Adrenal gland (tissue), 12 donors: Measurements from ENCODE around the gene TGFBR3. TPM values are rescaled to one million over a fixed set of nuclear protein-coding genes. Genes with fewer than 3 reads are reported as not detected.

Experiments used
- DNase-seq, 7 donors: peaks; one replicate each; pipeline ENCODE4 v3.0.0-alpha.2; 2019 to 2020
- H3K27ac ChIP-seq, 5 donors: fragments of 200-600 bp; sonication (generic) in 4 of 5; 1 replicate in 3 of 5; 2 replicates in 2 of 5; pipeline versions ENCODE4 v1.5.1 to v1.8.0; 2016 to 2020; ENCODE audit warnings: mild to moderate bottlenecking in 1 of 5
- H3K27me3 ChIP-seq: fragments of 200-600 bp; 2 replicates; pipeline ENCODE4 v1.8.0; 2021
- H3K36me3 ChIP-seq, 2 donors: fragments of 200-600 bp; replicated peaks in 1 of 2; 1 replicate in 1 of 2; 2 replicates in 1 of 2; pipeline versions ENCODE4 v1.5.1 to v1.8.0; 2018 to 2022
- H3K4me1 ChIP-seq, 2 donors: fragments of 200-600 bp; replicated peaks in 1 of 2; 1 replicate in 1 of 2; 2 replicates in 1 of 2; pipeline versions ENCODE4 v1.5.1 to v1.8.0; 2018 to 2021
- H3K4me3 ChIP-seq, 4 donors: fragments of 200-600 bp; sonication (generic) in 3 of 4; one replicate each; pipeline ENCODE4 v1.5.1; 2016 to 2018
- H3K9me3 ChIP-seq, 3 donors: fragments of 200-600 bp; sonication (generic) in 1 of 3; replicated peaks in 1 of 3; 1 replicate in 2 of 3; 2 replicates in 1 of 3; pipeline versions ENCODE4 v1.5.1 to v1.8.0; 2016 to 2021
- CTCF ChIP-seq, 6 experiments: fragments of 450-650 bp in 4 of 6; fragments of 200-600 bp in 2 of 6; sonication (generic) in 1 of 6; IDR thresholded peaks; 1 replicate in 5 of 6; 2 replicates in 1 of 6; pipeline versions ENCODE4 v1.5.1 to v1.8.0; 2016 to 2021; ENCODE audit warnings: antibody characterized with exemption in 6 of 6, mild to moderate bottlenecking in 2 of 6, moderate library complexity in 1 of 6
- POLR2A ChIP-seq, 2 donors: fragments of 450-650 bp; IDR thresholded peaks; one replicate each; pipeline ENCODE4 v1.6.1; 2017; ENCODE audit warnings: antibody characterized with exemption in 2 of 2, mild to moderate bottlenecking in 2 of 2, moderate library complexity in 1 of 2
- WGBS, 4 donors: extraction: QIAGEN DNeasy Blood & Tissue Kit in 2 of 4; methylation state at CpG; one replicate each; pipeline versions ENCODE4 v1.1.5 to v1.1.7; 2013 to 2017; 5-methylcytosine and 5-hydroxymethylcytosine counted together
- intact Hi-C, 2 donors: fragments of 100-400 bp; cut with DNase I; formaldehyde crosslinking; loops; one replicate each; pipeline versions ENCODE4 v1.14.1 to v1.15.0; 2022 to 2023
- polyA plus RNA-seq, 3 donors: library from polyadenylated mRNA; stranded (reverse); fragments of 200-250 nt in 2 of 3; fragments of 350-450 nt in 1 of 3; fragmentation: Illumina TruSeq in 1 of 3; extraction: RNeasy Lipid Tissue Mini Kit (QIAGEN cat#74804) in 1 of 3; gene quantifications; one replicate each; pipeline ENCODE4 v1.2.3, GENCODE V29; 2013 to 2014
- total RNA-seq, 9 donors: library from RNA; depleted of rRNA in 4 of 9; stranded (reverse); fragments of >200 nt in 4 of 9; fragments of 120-200 nt in 1 of 9; fragmentation: NEBNext Ultra II Directional in 1 of 9; extraction: Animal tissue kit (Norgen Biotek cat#: 25700) in 1 of 9; gene quantifications; one replicate each; pipeline versions ENCODE4 v1.1.0 to v1.2.4, GENCODE V29; 2013 to 2023
- donor health status: healthy with polysubstance abuse.
- donor health status: Bipolar disorder and iron deficiency.
- donor health status: DM: yes; HTN: yes; CAD: no.
- donor health status: DM: no; HTN: no; CAD: no.
- donor health status: DM: no; HTN: no; CAD: no.
- donor health status: DM: yes; HTN: yes; CAD: no.

TGFBR3 gene
- total and polyA plus RNA-seq, 12 donors, result 13.9 to 340 (median 148) TPM

GRCh38 chr1:91732291-91733107 lies 153.5 kb downstream of the TGFBR3 start:
- H3K4me1 ChIP-seq, result peaks cover 37 to 63% of the 10 kb centered on the region in 2 donors
- no peaks in the 10 kb centered on the region for H3K27me3 ChIP-seq
- 58 to 68% (median 66%) methylated on average over 11 to 15 of the region's 15 CpGs for WGBS, 4 donors
- TF ChIP-seq POLR2A (IDR thresholded peaks at IDR 0.05) (no peak), CTCF (IDR thresholded peaks at IDR 0.05) (no peak)
- H3K27ac ChIP-seq, result peak overlapping the region in 4 of 5 donors; percentile 17 to 90 (median 72)
- H3K36me3 ChIP-seq, result peaks cover 0 to 32% of the 10 kb centered on the region in 2 donors
- intact Hi-C loops, result no loop called here
- no peaks in the 10 kb centered on the region for H3K9me3 ChIP-seq
- peak in 6 of 7 donors; percentile 55 to 72 (median 64) for DNase-seq
- no peak overlapping the region for H3K4me3 ChIP-seq

GRCh38 chr1:91731815-91732214 lies 154.1 kb downstream of the TGFBR3 start:
- Histone ChIP-seq H3K4me1 (peaks cover 33 to 63% of the 10 kb centered on the region in 2 donors), H3K4me3 (no peak overlapping the region), H3K36me3 (peaks cover 0 to 37% of the 10 kb centered on the region in 2 donors), H3K9me3 (no peaks in the 10 kb centered on the region), H3K27me3 (no peaks in the 10 kb centered on the region), H3K27ac (peak overlapping the region; percentile 1 to 90 (median 72))
- intact Hi-C loops, result no loop called here
- 17 to 44% (median 24%) methylated on average over 4 of the region's 4 CpGs for WGBS, 4 donors
- TF ChIP-seq POLR2A (IDR thresholded peaks at IDR 0.05) (no peak), CTCF (IDR thresholded peaks at IDR 0.05) (no peak)
- DNase-seq, result peak in 3 of 7 donors; percentile 35 to 40 (median 39)

GRCh38 chr1:91730801-91731732 lies 154.9 kb downstream of the TGFBR3 start:
- H3K27ac ChIP-seq, result peak overlapping the region; percentile 16 to 90 (median 72)
- peaks cover 33 to 63% of the 10 kb centered on the region in 2 donors for H3K4me1 ChIP-seq
- intact Hi-C loops, result no loop called here

More at GRCh38 chr1:91730801-91731732, 154.9 kb downstream of the TGFBR3 start:
- peaks cover 0 to 38% of the 10 kb centered on the region in 2 donors for H3K36me3 ChIP-seq
- DNase-seq, result peak; percentile 75 to 96 (median 91)
- 39 to 53% (median 46%) methylated on average over 13 to 15 of the region's 15 CpGs for WGBS, 4 donors
- no peak overlapping the region for H3K4me3 ChIP-seq
- no peaks in the 10 kb centered on the region for H3K9me3 ChIP-seq
- no peaks in the 10 kb centered on the region for H3K27me3 ChIP-seq
- TF ChIP-seq POLR2A (IDR thresholded peaks at IDR 0.05) (peak in 1 of 2 donors; percentile 36), CTCF (IDR thresholded peaks at IDR 0.05) (no peak)
